K562 (cell line): ENCODE results near the gene IL12RB1. TPM values are rescaled to one million over a fixed set of nuclear protein-coding genes. Genes with fewer than 3 reads are reported as not detected.

Experiments used
- ARHGAP35 ChIP-seq: fragments of 450-650 bp; IDR thresholded peaks from 2 replicates; pipeline ENCODE4 v1.6.1; 2018; ENCODE audit not compliant: partially characterized antibody
- BCOR ChIP-seq: fragments of 450-650 bp; IDR thresholded peaks from 2 replicates; pipeline ENCODE4 v1.6.1; 2016
- DLX4 ChIP-seq: fragments of 250-450 bp; sonication (Bioruptor Pico); IDR thresholded peaks from 2 replicates; pipeline ENCODE4 v1.6.1; 2021; ENCODE audit warnings: mild to moderate bottlenecking
- HLTF ChIP-seq: fragments of 450-650 bp; IDR thresholded peaks from 2 replicates; pipeline ENCODE4 v1.6.1; 2016
- KLF6 ChIP-seq: fragments of 250-450 bp; sonication (Bioruptor Pico); IDR thresholded peaks from 2 replicates; pipeline ENCODE4 v1.4.0; 2020; ENCODE audit warnings: mild to moderate bottlenecking, moderate library complexity, borderline replicate concordance
- LARP7 ChIP-seq: fragments of 450-650 bp; IDR thresholded peaks from 2 replicates; pipeline ENCODE4 v1.6.1; 2016
- NCOA4 ChIP-seq: fragments of 450-650 bp; IDR thresholded peaks from 2 replicates; pipeline ENCODE4 v1.6.1; 2018; ENCODE audit warnings: mild to moderate bottlenecking; ENCODE audit not compliant: partially characterized antibody
- PHB ChIP-seq: fragments of 250-450 bp; sonication (Bioruptor Pico); IDR thresholded peaks from 2 replicates; pipeline ENCODE4 v1.5.0; 2021
- PHB2 ChIP-seq: fragments of 450-650 bp; IDR thresholded peaks from 2 replicates; pipeline ENCODE4 v1.6.1; 2017; ENCODE audit warnings: low read depth
- RREB1 ChIP-seq: fragments of 250-450 bp; sonication (Bioruptor Pico); IDR thresholded peaks from 2 replicates; pipeline ENCODE4 v1.4.0; 2020
- SMARCA5 ChIP-seq: fragments of 450-650 bp; IDR thresholded peaks from 2 replicates; pipeline ENCODE4 v1.6.1; 2016
- TFE3 ChIP-seq: fragments of 450-650 bp; formaldehyde crosslinking; IDR thresholded peaks from 2 replicates; pipeline ENCODE4 v1.4.0; 2020; ENCODE audit warnings: mild to moderate bottlenecking, mixed read lengths
- ZNF3 ChIP-seq: fragments of 250-450 bp; sonication (Bioruptor Pico); IDR thresholded peaks from 2 replicates; pipeline ENCODE4 v1.5.0; 2021; ENCODE audit warnings: mild to moderate bottlenecking, moderate library complexity
- ZNF764 ChIP-seq: fragments of 250-450 bp; sonication (Bioruptor Pico); IDR thresholded peaks from 2 replicates; pipeline ENCODE4 v1.4.0; 2020; ENCODE audit warnings: low read depth, mild to moderate bottlenecking, moderate library complexity
- polyA plus RNA-seq, 8 experiments: library from polyadenylated mRNA; depleted of rRNA in 4 of 8; stranded (reverse) in 5 of 8; unstranded in 3 of 8; fragments of >200 nt; fragmentation: Nextera tagmentation in 2 of 8; fragmentation: Illumina TruSeq in 1 of 8; extraction: Ambion mirVana in 2 of 8; extraction: Trizol in 1 of 8; gene quantifications; 2 replicates each; pipeline versions ENCODE4 v1.2.1 to v1.2.3, GENCODE V29; 2011 to 2014; ENCODE audit warnings: inconsistent platforms in 1 of 8, missing spikeins in 1 of 8
- total RNA-seq, 7 experiments: library from RNA; depleted of rRNA in 6 of 7; stranded (reverse); fragments of >200 nt in 6 of 7; fragmentation: Illumina TruSeq in 2 of 7; extraction: Trizol in 2 of 7; gene quantifications; 2 replicates each; pipeline versions ENCODE4 v1.2.1 to v1.2.3, GENCODE V29; 2011 to 2021; ENCODE audit warnings: low replicate concordance in 1 of 7
- TF ChIP-seq, protein P1 (sequence below), 2 experiments: IDR thresholded peaks; 2 replicates each; pipeline ENCODE4 v1.6.1; 2011; ENCODE audit warnings: borderline replicate concordance in 1 of 2, control low read depth in 1 of 2, low read depth in 1 of 2, low read length in 1 of 2, mild to moderate bottlenecking in 1 of 2, mixed read lengths in 1 of 2, moderate library complexity in 1 of 2; ENCODE audit not compliant: insufficient read depth in 1 of 2, insufficient read length in 1 of 2, poor library complexity in 1 of 2, severe bottlenecking in 1 of 2; ENCODE audit errors: extremely low read depth in 1 of 2
- TF ChIP-seq, protein P2 (sequence below): fragments of 450-650 bp; IDR thresholded peaks from 2 replicates; pipeline ENCODE4 v1.6.1; 2016; ENCODE audit warnings: borderline replicate concordance

IL12RB1 gene
- total and polyA plus RNA-seq, 9 of the 15 experiments (the other 6 are each of a cell fraction or from before 2014, with no cell fraction given) = 0.04 to 0.07 (median 0.06) TPM; not detected in 5

- TF ChIP-seq RREB1 = no peak
- peak; percentile 49; the same call in 1 of the 2 replicates for TF ChIP-seq PHB2
- no peak for TF ChIP-seq ZNF764 (CRISPR knock-in tag)
- 0 out of 2 replicates have a peak, but pooled peaks have one; percentile 48 for TF ChIP-seq KLF6
- TF ChIP-seq ZNF3 (CRISPR knock-in tag) = no peak
- TF ChIP-seq DLX4 (CRISPR knock-in tag) = no peak
- TF ChIP-seq, protein P1, sequence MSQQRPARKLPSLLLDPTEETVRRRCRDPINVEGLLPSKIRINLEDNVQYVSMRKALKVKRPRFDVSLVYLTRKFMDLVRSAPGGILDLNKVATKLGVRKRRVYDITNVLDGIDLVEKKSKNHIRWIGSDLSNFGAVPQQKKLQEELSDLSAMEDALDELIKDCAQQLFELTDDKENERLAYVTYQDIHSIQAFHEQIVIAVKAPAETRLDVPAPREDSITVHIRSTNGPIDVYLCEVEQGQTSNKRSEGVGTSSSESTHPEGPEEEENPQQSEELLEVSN (IDR thresholded peaks at IDR 0.05; ENCODE audit: borderline replicate concordance in 1 of 2, extremely low read depth in 1 of 2, insufficient read depth in 1 of 2, insufficient read length in 1 of 2, low read depth in 1 of 2, low read length in 1 of 2, poor library complexity in 1 of 2, severe bottlenecking in 1 of 2) = peak in 1 of 2 experiments; percentile 44
- peak; percentile 64 for TF ChIP-seq NCOA4
- TF ChIP-seq, protein P2, sequence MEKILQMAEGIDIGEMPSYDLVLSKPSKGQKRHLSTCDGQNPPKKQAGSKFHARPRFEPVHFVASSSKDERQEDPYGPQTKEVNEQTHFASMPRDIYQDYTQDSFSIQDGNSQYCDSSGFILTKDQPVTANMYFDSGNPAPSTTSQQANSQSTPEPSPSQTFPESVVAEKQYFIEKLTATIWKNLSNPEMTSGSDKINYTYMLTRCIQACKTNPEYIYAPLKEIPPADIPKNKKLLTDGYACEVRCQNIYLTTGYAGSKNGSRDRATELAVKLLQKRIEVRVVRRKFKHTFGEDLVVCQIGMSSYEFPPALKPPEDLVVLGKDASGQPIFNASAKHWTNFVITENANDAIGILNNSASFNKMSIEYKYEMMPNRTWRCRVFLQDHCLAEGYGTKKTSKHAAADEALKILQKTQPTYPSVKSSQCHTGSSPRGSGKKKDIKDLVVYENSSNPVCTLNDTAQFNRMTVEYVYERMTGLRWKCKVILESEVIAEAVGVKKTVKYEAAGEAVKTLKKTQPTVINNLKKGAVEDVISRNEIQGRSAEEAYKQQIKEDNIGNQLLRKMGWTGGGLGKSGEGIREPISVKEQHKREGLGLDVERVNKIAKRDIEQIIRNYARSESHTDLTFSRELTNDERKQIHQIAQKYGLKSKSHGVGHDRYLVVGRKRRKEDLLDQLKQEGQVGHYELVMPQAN = peak; percentile 70
- peak; percentile 78; the same call in 1 of the 2 replicates for TF ChIP-seq LARP7
- TF ChIP-seq TFE3 (CRISPR knock-in tag) = no peak
- peak; percentile 22 for TF ChIP-seq ARHGAP35
- peak; percentile 100 for TF ChIP-seq SMARCA5
- TF ChIP-seq PHB = 0 out of 2 replicates have a peak, but pooled peaks have one; percentile 29
- TF ChIP-seq BCOR = peak; percentile 99
- 0 out of 2 replicates have a peak, but pooled peaks have one; percentile 33 for TF ChIP-seq HLTF
Observed at GRCh38 chr19:18097217-18097992, 10.7 kb upstream of the IL12RB1 start, which contains the start of gene MAST3 (continued).
